Measurements from ENCODE around the gene PCDHB16.
"Not testable (repeated sequence)": the region's sequence is repeated elsewhere in the genome, so short reads cannot be mapped to it uniquely, and the experiment has no call there.

The PCDHB16 gene

GRCh38 chr5:141150224-141150992, 31.8 kb upstream of the PCDHB16 start:
- Histone ChIP-seq H3K27ac (ENCODE audit: poor library complexity, severe bottlenecking) (no peak overlapping the region), H3K4me3 (ENCODE audit: severe bottlenecking) (no peak overlapping the region), H3K36me3 (ENCODE audit: low read depth) (no peaks in the 10 kb centered on the region), H3K27me3 (ENCODE audit: insufficient read depth, poor library complexity, severe bottlenecking) (peaks cover 70% of the 10 kb centered on the region), H3K4me1 (ENCODE audit: insufficient read depth, poor library complexity, severe bottlenecking) (no peaks in the 10 kb centered on the region), H3K9me3 (ENCODE audit: severe bottlenecking) (peaks cover 2% of the 10 kb centered on the region)
- DNase-seq (ENCODE audit: low spot score) (no peak), ATAC-seq (ENCODE audit: low read depth) (no peak; the same call in 2 of the 3 replicates)
- no peak for TF ChIP-seq CTCF (IDR thresholded peaks at IDR 0.05; ENCODE audit: poor library complexity, severe bottlenecking)

DNA sequence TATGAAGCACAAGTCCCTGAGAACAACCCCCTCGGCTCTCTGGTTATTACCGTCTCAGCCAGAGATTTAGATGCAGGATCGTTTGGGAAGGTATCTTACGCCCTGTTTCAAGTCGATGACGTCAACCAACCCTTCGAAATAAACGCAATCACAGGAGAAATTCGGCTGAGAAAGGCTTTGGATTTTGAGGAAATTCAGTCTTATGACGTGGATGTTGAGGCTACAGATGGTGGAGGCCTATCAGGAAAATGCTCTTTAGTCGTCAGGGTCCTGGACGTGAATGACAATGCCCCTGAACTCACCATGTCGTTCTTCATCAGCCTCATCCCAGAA, 31.2 kb upstream of the PCDHB16 start:
- Histone ChIP-seq H3K4me1 (ENCODE audit: insufficient read depth, poor library complexity, severe bottlenecking) (no peaks in the 10 kb centered on the region), H3K27ac (ENCODE audit: poor library complexity, severe bottlenecking) (no peak overlapping the region), H3K9me3 (ENCODE audit: severe bottlenecking) (peaks cover 2% of the 10 kb centered on the region), H3K36me3 (ENCODE audit: low read depth) (no peaks in the 10 kb centered on the region), H3K27me3 (ENCODE audit: insufficient read depth, poor library complexity, severe bottlenecking) (peaks cover 72% of the 10 kb centered on the region), H3K4me3 (ENCODE audit: severe bottlenecking) (no peak overlapping the region)
- DNase-seq (ENCODE audit: low spot score) (no peak), ATAC-seq (ENCODE audit: low read depth) (no peak)
- no peak for TF ChIP-seq CTCF (IDR thresholded peaks at IDR 0.05; ENCODE audit: poor library complexity, severe bottlenecking)

DNA sequence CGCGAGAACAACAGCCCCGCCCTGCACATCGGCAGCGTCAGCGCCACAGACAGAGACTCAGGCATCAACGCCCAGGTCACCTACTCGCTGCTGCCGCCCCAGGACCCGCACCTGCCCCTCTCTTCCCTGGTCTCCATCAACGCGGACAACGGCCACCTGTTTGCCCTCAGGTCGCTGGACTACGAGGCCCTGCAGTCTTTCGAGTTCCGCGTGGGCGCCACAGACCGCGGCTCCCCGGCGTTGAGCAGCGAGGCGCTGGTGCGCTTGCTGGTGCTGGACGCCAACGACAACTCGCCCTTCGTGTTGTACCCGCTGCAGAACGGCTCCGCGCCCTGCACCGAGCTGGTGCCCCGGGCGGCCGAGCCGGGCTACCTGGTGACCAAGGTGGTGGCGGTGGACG, 30.6 kb upstream of the PCDHB16 start:
- not testable (repeated sequence) for DNase-seq (ENCODE audit: low spot score); H3K9me3 ChIP-seq (ENCODE audit: severe bottlenecking); H3K4me1 ChIP-seq (ENCODE audit: insufficient read depth, poor library complexity, severe bottlenecking); H3K36me3 ChIP-seq (ENCODE audit: low read depth); H3K27ac ChIP-seq (ENCODE audit: poor library complexity, severe bottlenecking); H3K4me3 ChIP-seq (ENCODE audit: severe bottlenecking); ATAC-seq (ENCODE audit: low read depth)
- peaks cover 72% of the 10 kb centered on the region for H3K27me3 ChIP-seq (ENCODE audit: insufficient read depth, poor library complexity, severe bottlenecking)

DNA sequence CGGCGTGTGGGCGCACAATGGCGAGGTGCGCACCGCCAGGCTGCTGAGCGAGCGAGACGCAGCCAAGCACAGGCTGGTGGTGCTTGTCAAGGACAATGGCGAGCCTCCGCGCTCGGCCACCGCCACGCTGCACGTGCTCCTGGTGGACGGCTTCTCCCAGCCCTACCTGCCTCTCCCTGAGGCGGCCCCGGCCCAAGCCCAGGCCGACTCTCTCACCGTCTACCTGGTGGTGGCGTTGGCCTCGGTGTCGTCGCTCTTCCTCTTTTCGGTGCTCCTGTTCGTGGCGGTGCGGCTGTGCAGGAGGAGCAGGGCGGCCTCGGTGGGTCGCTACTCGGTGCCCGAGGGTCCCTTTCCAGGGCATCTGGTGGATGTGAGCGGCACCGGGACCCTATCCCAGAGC, 30.1 kb upstream of the PCDHB16 start:
- not testable (repeated sequence) for H3K9me3 ChIP-seq (ENCODE audit: severe bottlenecking); DNase-seq (ENCODE audit: low spot score); H3K27ac ChIP-seq (ENCODE audit: poor library complexity, severe bottlenecking); H3K4me3 ChIP-seq (ENCODE audit: severe bottlenecking); ATAC-seq (ENCODE audit: low read depth); H3K4me1 ChIP-seq (ENCODE audit: insufficient read depth, poor library complexity, severe bottlenecking); H3K36me3 ChIP-seq (ENCODE audit: low read depth)
- H3K27me3 ChIP-seq (ENCODE audit: insufficient read depth, poor library complexity, severe bottlenecking): peaks cover 71% of the 10 kb centered on the region

DNA sequence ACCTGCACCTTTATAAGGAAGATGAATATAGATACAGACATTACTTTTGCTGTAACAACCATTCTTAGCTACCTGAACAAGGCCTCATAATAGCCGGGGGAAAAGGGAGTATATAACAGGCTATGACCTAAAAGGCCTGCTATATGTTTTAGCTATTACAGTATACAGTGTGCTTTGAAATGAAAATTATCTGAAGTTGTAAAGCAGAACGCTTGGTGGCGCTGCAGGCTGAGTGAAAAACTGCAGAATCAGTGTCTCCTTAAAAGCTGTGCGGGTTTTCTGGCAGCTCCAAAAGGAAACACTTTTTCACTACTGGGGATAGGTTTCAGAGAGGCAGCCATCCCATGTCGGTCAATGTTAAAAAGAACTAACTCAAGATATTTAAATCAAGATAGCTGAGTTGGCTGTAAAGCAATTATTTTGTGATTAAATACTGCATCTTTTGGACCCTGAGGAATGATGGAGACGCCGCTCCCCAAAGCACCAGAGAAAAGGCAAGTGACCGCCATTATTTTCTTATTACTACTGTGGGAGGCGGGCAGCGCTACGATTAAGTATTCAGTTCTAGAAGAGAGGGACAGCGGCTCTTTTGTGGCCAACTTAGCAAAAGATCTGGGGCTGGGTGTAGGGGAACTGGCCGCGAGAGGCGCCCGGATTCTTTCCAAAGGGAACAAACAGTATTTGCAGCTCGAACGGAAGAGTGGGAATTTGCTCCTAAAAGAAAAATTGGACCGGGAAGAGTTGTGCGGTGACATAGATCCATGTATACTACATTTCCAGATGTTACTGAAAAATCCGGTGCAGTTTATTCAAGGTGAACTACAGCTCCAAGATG, 26.4 kb upstream of the PCDHB16 start:
- Histone ChIP-seq H3K27me3 (ENCODE audit: insufficient read depth, poor library complexity, severe bottlenecking) (peaks cover 60% of the 10 kb centered on the region), H3K4me1 (ENCODE audit: insufficient read depth, poor library complexity, severe bottlenecking) (no peaks in the 10 kb centered on the region), H3K27ac (ENCODE audit: poor library complexity, severe bottlenecking) (no peak overlapping the region), H3K9me3 (ENCODE audit: severe bottlenecking) (peaks cover 2% of the 10 kb centered on the region), H3K36me3 (ENCODE audit: low read depth) (no peaks in the 10 kb centered on the region), H3K4me3 (ENCODE audit: severe bottlenecking) (no peak overlapping the region)
- TF ChIP-seq CTCF (IDR thresholded peaks at IDR 0.05; ENCODE audit: poor library complexity, severe bottlenecking): no peak
- ATAC-seq (ENCODE audit: low read depth) (no peak), DNase-seq (ENCODE audit: low spot score) (no peak)

DNA sequence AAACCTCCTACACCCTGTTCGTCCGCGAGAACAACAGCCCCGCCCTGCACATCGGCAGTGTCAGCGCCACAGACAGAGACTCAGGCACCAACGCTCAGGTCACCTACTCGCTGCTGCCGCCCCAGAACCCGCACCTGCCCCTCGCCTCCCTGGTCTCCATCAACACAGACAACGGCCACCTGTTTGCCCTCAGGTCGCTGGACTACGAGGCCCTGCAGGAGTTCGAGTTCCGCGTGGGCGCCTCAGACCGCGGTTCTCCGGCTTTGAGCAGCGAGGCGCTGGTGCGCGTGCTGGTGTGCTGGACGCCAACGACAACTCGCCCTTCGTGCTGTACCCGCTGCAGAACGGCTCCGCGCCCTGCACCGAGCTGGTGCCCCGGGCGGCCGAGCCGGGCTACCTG, 24.8 kb upstream of the PCDHB16 start:
- H3K4me3 ChIP-seq (ENCODE audit: severe bottlenecking); H3K9me3 ChIP-seq (ENCODE audit: severe bottlenecking); H3K27ac ChIP-seq (ENCODE audit: poor library complexity, severe bottlenecking); H3K4me1 ChIP-seq (ENCODE audit: insufficient read depth, poor library complexity, severe bottlenecking); H3K36me3 ChIP-seq (ENCODE audit: low read depth); ATAC-seq (ENCODE audit: low read depth); DNase-seq (ENCODE audit: low spot score): not testable (repeated sequence)
- peaks cover 56% of the 10 kb centered on the region for H3K27me3 ChIP-seq (ENCODE audit: insufficient read depth, poor library complexity, severe bottlenecking)

DNA sequence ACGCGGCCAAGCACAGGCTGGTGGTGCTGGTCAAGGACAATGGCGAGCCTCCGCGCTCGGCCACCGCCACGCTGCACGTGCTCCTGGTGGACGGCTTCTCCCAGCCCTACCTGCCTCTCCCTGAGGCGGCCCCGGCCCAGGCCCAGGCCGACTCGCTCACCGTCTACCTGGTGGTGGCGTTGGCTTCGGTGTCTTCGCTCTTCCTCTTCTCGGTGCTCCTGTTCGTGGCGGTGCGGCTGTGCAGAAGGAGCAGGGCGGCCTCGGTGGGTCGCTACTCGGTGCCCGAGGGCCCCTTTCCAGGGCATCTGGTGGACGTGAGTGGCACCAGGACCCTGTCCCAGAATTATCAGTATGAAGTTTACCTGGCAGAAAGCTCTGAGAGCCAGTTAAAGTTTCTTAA, 24.3 kb upstream of the PCDHB16 start:
- DNase-seq (ENCODE audit: low spot score); H3K4me3 ChIP-seq (ENCODE audit: severe bottlenecking); H3K9me3 ChIP-seq (ENCODE audit: severe bottlenecking); ATAC-seq (ENCODE audit: low read depth); H3K36me3 ChIP-seq (ENCODE audit: low read depth); H3K4me1 ChIP-seq (ENCODE audit: insufficient read depth, poor library complexity, severe bottlenecking); H3K27ac ChIP-seq (ENCODE audit: poor library complexity, severe bottlenecking): not testable (repeated sequence)
- H3K27me3 ChIP-seq (ENCODE audit: insufficient read depth, poor library complexity, severe bottlenecking): peaks cover 50% of the 10 kb centered on the region
